HG02798 (cell line): Measurements from ENCODE around the gene GARIN5A.

Experiments
- ATAC-seq: cut with Tn5 transposase; IDR thresholded peaks from one replicate; pipeline ENCODE4 v1.9.1; 2021; ENCODE audit warnings: mild to moderate bottlenecking; ENCODE audit not compliant: unreplicated experiment, poor library complexity

Gene GARIN5A

DNA sequence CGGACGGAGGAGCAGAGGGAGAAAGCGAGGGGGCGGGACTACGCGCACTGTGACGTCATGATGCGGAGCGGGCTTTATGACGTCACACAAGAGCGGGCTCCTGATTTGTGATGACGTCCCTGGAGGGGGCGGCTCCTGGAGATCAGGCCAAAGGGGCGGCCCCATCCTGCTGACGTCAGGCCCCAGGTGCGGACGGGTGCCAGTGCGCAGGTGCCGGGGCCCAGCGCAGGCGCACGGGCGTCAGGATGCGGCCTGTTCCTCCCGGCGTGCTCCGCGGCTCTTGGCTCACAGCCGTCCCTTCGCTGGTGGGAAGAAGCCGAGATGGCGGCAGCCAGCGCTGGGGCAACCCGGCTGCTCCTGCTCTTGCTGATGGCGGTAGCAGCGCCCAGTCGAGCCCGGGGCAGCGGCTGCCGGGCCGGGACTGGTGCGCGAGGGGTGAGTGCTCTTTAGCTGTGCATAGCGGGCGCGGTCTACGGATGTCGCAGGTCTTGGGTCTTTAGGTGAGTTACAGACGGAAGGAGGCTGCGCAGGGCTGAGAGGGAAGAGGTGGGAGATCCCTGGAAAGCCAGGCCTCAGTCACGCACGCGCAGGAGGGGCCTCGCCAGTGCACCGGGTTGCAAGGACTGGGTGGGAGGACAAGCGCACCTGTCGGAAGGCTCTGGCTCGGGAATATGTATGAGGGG, at the start of gene GARIN5A, which contains the start of gene EMC10:
TSS of gene GARIN5A (minus strand) at position 625 of the 683 bp plus-strand sequence. CDS start at position 165, 460 bp downstream.
TSS of gene EMC10 (plus strand) at position 284 of the 683 bp plus-strand sequence. CDS start at position 322, 38 bp downstream.
- peak; percentile 88 for ATAC-seq

GRCh38 chr19:50522881-50523280, 46.2 kb upstream of the GARIN5A start:
- no peak for ATAC-seq

- ATAC-seq, result no peak
Measured at GRCh38 chr19:50520822-50521465, 44.3 kb upstream of the GARIN5A start.

- ATAC-seq, result no peak
Measured at GRCh38 chr19:50519006-50519575, 42.4 kb upstream of the GARIN5A start.

DNA sequence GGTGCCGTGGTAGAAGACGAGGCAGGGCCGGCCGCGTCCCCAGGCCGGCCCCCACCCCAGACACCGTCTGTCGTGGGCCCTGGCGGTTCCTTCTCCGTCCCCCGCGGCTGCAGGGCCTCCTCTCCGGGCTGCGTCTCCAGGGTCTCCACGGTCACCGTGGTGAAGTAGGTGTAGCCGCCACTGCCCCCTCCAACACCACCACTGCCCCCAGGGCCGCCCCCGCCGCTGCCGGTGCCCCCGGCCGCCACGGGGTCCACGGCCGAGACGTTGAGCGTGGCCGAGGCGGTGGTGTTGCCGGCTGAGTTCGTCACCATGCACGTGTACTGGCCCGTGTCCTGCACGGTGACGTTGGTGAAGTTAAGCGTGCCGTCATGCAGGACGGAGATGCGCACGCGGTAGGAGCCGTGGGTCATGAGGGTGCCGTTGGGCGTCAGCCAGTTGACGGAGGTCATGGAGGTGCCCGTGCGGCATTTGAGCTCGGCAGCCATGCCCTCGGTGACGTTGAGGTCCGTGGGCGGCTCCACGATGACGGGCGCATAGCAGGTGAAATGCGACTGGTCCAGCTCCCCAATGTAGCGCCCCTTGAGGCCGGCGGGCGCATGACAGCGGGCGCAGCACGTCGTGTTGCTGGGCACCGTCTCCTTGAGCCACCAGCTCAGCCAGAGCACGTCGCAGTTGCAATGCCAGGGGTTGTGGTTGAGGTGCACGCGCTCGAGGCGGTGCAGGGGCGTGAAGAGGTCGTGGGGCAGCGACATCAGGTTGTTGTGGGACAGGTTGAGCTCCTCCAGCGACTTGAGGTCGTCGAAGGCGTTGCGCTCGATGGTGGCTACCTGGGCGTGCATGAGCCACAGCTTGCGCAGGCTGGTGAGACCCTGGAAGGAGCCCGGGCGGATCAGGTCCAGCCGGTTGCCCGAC, 41.7 kb upstream of the GARIN5A start:
- no peak for ATAC-seq

GRCh38 chr19:50517704-50518075, 41.0 kb upstream of the GARIN5A start:
- ATAC-seq, result no peak

DNA sequence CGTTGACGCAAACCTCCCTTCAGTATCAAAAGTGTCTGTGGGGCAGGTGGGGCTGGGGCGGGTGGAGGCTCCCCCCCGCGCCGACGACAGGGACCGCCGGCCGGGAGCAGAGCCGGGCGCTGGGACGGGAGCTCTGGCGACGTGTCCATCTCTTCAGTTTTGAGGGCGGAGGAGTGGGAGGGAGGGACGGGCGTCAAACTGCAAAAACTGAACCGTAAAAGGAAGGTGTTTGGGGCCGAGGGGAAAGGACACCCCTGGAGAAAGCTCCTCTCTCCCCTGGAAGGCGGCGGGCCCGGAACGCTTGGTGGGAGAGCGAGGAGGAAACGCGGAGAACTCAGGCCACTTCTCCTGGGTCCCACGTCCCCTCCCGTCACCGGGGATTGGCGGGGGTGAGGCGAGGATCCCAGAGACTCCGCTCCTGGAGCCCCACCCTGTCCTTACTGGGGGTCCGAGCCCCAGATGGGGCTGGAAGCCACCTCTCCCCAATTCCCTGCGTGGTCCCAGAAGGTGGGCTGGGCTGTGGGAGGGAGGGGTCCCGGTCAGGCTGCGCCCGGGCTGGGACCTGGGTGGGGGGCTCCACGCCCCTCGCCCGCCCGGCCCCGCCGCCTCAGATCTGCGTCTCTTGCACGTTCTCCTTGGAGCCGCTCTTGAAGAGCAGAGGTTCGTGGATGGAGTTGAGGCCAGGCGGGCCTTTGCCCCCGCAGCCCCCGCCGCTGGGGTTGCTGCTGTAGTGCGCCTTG, 40.5 kb upstream of the GARIN5A start:
- ATAC-seq, result no peak

GRCh38 chr19:50516456-50516855, 39.8 kb upstream of the GARIN5A start:
- ATAC-seq, result no peak

DNA sequence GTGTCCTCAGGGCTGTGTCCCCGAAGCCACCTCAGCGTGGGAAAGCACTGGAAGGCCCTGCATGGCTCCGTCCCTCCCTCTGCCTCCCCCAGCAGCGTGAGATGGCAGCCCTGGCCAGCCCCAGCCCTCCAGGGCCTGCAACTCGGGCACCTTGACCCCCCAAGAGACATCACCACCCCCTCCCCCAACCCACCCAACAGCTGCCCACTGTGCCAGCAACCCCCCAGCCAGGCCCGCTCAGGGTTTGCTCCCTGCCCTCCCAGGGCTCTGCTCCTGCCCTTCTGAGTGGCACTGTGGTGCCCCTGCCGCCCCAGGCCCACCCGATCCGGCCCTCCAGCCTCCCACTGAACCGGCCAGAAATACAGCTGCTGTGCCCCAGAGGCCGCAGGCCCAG, 38.5 kb upstream of the GARIN5A start:
- no peak for ATAC-seq

DNA sequence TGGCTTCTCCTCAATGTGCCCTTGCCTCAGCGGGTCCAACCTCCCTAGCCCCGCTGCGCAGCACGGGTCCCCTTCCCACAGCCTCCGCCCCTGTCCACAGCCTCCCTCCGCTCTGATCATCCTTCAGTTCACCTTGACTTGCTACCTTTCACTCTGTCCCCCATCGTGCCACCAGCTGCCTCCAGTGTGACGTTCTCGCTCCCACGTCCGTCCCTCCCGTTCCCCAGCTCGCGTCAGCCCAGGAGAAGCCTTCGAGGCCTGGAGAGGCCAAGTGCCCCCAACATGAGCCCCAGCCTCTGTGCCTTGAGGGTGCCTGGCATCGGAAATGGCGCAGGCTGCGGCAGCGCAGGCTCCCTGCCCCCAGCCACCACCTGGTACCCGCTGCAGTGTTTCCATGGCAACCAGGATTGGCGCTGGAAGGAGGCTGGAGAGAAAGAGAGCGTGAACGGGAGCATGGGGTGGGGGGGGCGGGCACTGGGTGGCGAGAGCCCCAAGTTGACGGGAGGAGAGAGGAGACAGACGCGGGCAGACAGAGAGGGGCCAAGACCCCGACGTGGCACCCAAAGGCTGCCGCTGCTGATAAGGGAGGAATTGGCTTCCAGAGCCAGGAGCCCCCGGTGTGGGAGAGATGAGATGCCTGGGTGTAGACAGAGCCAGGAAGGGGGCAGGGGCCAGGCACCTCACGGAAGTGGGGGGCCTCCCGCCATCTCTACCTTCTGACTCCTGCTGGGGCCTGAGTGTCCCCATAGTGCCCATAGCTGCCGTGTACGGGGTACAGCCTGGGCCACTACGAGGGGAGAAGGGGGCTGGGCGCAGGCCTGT, 37.9 kb upstream of the GARIN5A start:
- ATAC-seq, result no peak

- ATAC-seq, result no peak
Measured at GRCh38 chr19:50513746-50514345, 37.2 kb upstream of the GARIN5A start, which contains the start of gene ASPDH. ASPDH (minus strand) TSS chr19:50513913; CDS start chr19:50513823, 90 bp downstream.

DNA sequence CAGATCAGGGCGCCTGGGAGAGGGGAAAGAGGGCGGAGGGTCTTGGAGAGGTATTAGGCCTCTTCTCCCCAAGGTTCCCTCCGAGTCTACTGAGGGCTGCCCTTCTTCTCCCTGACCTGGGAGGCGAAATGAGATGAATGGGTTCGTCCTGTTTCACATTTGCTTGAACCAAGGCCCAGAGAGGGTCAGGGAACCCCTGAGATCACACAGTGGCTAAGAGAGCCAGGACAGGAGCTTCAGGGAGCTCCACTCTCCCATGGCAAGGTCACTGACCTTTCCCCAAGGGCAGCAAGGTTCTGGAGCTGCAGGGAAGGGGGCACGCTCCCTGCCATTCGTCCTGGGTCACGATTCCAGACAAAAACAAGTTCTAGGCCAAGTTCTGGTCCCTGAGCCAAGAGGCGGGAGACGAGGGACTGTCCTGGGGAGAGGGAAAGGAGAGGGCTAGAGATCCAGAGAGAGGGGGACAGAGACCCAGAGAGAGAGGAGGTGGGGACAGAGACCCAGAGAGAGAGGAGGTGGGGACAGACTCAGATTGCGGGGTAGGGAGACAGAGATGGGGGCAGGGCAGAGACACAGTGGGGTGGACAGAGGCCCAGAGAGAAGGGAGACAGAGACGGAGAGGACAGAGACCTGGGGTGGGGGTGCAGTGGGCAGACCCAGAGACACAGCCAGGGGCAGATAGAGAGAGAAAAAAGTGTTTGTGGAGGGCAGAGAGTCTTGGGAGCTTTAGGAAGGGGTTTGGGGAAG, 36.5 kb upstream of the GARIN5A start:
- ATAC-seq, result no peak

DNA sequence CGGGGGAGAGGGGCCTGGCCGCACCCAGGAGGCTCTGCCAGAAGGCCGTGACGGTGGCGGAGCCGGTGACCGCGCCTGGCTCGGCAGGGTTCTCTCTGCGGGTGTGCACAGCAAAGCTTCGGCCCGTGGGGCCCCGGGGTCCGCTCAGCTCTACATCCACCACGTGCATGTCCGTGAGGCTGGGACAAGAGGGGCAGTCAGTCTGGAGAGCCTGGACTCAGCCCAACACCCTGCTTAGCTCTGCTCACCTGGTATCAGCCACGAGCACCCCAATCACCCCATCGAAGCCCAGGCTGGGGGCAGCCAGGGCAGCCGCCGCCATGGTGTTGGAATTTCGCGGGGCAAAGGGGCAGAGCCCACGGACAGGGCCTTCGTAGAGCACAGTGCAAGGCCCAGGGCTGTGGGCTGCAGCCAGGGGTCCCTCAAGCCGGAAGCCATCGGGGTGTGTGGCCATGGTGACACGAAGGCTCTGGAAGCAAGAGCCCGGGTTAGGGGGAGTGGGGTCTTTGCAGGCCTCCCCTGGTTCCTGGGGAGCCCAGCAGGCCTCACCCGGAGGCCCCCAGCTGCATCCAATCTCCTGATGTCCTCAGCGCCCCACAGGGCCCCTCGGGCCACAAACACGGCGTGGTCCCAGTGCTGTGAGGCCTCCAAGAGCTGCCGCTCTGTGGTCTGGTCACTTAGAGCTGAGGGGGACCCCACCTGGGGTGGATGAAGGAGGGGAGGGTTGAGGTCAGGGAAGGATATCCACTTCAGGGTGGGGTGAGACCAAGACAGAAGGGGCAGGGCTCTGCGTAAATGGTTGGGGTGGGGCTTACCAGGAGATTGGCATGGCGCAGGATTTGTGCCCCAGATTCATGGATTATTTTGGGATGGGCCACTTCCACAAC, 35.7 kb upstream of the GARIN5A start:
- no peak for ATAC-seq

DNA sequence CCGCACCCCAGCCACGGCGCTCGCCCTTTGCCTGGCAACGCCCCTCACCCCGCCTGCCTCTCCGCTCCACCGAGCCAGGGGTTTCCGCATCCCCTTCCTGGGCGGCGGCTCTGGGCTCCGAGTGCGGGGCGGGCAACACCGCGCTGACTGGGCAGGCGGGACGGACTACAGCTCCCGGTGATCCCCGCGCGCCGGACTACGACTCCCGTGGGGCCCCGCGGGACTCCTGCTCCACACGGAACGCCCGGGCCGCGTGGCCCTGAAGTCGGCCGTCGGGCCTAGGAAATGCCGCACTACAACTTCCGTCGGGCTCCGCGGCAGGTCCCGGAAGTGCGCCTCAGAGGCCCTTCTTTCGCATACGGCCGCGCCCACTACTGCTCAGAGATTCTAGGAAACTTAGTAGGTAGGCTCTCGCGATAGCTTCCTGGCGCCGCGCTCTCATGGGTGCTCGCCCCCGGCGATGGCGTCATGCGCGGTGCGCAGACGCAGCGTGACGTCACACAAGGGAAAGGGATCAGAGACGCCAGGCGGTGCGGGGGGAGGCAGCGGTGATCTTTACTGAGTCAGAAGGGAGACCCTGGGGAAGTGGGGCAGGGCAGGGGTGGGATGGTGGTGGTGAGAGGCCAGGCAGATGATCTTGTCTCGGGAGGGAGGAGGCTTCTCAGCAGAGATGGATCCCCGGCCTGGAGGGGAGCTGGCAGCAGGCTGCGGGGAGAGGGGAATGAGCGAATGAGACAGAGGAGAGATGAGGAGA, 34.6 kb upstream of the GARIN5A start, which contains the start of gene JOSD2:
TSS of gene JOSD2 (minus strand) at position 123 of the 754 bp plus-strand sequence. CDS start 760 bp downstream, outside the sequence.
- ATAC-seq, result peak; percentile 91

- ATAC-seq, result no peak
Measured at GRCh38 chr19:50510700-50511068, 34.0 kb upstream of the GARIN5A start.

DNA sequence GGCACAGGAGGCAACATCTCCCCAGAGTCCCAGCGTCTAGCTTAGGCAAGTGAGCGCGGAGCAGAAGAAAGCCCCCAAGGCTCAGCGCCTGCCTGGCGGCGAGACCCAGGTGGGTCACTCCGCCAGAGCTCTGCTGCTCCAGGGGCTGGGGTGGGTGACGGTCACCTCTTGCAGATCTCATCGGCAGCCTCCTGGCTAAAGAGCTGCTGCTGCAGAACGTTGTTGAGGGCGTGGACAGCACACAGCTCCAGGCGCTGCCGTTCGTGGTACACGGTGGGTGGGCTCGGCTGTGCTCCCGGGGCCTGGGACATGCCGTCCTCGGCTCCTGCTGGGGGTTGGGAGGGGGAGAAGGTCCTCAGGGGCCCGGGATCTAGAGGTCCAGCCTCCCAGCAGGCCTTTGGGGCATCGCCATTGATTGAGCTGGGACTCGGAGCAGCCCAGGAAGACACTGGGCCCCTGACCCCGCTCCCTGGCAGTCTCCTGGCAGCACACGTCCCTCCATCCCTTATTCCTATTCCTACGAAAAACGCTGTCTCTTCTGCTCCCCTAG, 33.5 kb upstream of the GARIN5A start:
- ATAC-seq, result no peak
